ENCODE results near the gene RHBDL2.

DNA sequence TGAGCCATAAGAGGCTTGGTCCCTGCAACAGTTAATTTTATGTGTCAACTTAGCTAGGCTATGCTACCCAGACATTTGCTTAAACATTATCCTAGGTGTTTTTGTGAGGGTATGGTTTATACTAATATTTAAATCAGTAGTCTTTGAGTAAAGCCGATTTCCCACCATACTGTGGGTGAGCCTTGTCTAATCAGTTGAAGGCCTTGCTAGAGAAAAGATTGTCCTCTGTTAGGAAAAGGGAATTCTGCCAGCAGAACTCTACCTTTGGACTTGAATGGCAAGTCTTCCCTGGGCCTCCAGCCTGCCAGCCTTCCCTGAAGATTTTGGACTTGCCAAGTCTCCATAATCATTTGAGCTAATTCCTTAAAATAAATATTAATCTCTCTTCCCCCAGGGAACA lies 23.9 kb downstream of the RHBDL2 start:
- TF ChIP-seq, protein P1, sequence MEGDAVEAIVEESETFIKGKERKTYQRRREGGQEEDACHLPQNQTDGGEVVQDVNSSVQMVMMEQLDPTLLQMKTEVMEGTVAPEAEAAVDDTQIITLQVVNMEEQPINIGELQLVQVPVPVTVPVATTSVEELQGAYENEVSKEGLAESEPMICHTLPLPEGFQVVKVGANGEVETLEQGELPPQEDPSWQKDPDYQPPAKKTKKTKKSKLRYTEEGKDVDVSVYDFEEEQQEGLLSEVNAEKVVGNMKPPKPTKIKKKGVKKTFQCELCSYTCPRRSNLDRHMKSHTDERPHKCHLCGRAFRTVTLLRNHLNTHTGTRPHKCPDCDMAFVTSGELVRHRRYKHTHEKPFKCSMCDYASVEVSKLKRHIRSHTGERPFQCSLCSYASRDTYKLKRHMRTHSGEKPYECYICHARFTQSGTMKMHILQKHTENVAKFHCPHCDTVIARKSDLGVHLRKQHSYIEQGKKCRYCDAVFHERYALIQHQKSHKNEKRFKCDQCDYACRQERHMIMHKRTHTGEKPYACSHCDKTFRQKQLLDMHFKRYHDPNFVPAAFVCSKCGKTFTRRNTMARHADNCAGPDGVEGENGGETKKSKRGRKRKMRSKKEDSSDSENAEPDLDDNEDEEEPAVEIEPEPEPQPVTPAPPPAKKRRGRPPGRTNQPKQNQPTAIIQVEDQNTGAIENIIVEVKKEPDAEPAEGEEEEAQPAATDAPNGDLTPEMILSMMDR (IDR thresholded peaks at IDR 0.05; ENCODE audit: low read depth, low read length, missing input control) = no peak
- TF ChIP-seq YY1 (IDR thresholded peaks at IDR 0.05) (no peak), EGR1 (IDR thresholded peaks at IDR 0.05; ENCODE audit: low read depth in 2 of 2) (no peak), HNF4G (IDR thresholded peaks at IDR 0.05) (no peak)
